HepG2 (cell line): Measurements from ENCODE around the gene BEST2. TPM values are rescaled to one million over a fixed set of nuclear protein-coding genes. Genes with fewer than 3 reads are reported as not detected.
A peak's percentile ranks its signal among the peaks of the same experiment; 100 is the strongest.

Source experiments
- BCL3 ChIP-seq: sonication (generic); formaldehyde crosslinking; IDR thresholded peaks from 2 replicates; pipeline ENCODE4 v1.5.1; 2020; ENCODE audit warnings: mild to moderate bottlenecking, missing genetic modification reagents, moderate library complexity
- E2F5 ChIP-seq: sonication (generic); formaldehyde crosslinking; conservative IDR thresholded peaks from 2 replicates; pipeline ENCODE4 v1.4.0; 2020; ENCODE audit warnings: missing genetic modification reagents
- MATR3 ChIP-seq: sonication (generic); formaldehyde crosslinking; IDR thresholded peaks from 2 replicates; pipeline ENCODE4 v1.4.0; 2020; ENCODE audit warnings: missing genetic modification reagents
- PAWR ChIP-seq: sonication (generic); formaldehyde crosslinking; IDR thresholded peaks from 2 replicates; pipeline ENCODE4 v1.4.0; 2020; ENCODE audit warnings: missing genetic modification reagents, mild to moderate bottlenecking, borderline replicate concordance
- POLR2AphosphoS2 ChIP-seq: IDR thresholded peaks from 2 replicates; pipeline ENCODE4 v1.6.1; 2011; ENCODE audit warnings: low read depth, low read length, improper control_type of control experiment
- THAP8 ChIP-seq: sonication (generic); formaldehyde crosslinking; IDR thresholded peaks from 2 replicates; pipeline ENCODE4 v1.5.1; 2020; ENCODE audit warnings: missing genetic modification reagents, mild to moderate bottlenecking, borderline replicate concordance
- ZNF230 ChIP-seq: sonication (generic); formaldehyde crosslinking; IDR thresholded peaks from 2 replicates; pipeline ENCODE4 v1.4.0; 2020; ENCODE audit warnings: mild to moderate bottlenecking, missing genetic modification reagents
- ZNF276 ChIP-seq: sonication (generic); formaldehyde crosslinking; IDR thresholded peaks from 2 replicates; pipeline ENCODE4 v1.4.0; 2020; ENCODE audit warnings: mild to moderate bottlenecking, low read depth, missing genetic modification reagents
- ZNF549 ChIP-seq: sonication (generic); formaldehyde crosslinking; IDR thresholded peaks from 2 replicates; pipeline ENCODE4 v1.5.0; 2020; ENCODE audit warnings: missing genetic modification reagents
- ZNF691 ChIP-seq: sonication (generic); formaldehyde crosslinking; IDR thresholded peaks from 2 replicates; pipeline ENCODE4 v1.4.0; 2020; ENCODE audit warnings: missing genetic modification reagents, low read depth, mild to moderate bottlenecking, borderline replicate concordance
- ZNF709 ChIP-seq: sonication (generic); formaldehyde crosslinking; IDR thresholded peaks from 2 replicates; pipeline ENCODE4 v1.5.0; 2020; ENCODE audit warnings: mild to moderate bottlenecking, missing genetic modification reagents
- ZNF724P ChIP-seq: sonication (generic); formaldehyde crosslinking; IDR thresholded peaks from 2 replicates; pipeline ENCODE4 v1.8.0; 2022; ENCODE audit warnings: missing genetic modification reagents, borderline replicate concordance
- ZNF761 ChIP-seq: sonication (generic); formaldehyde crosslinking; conservative IDR thresholded peaks from 2 replicates; pipeline ENCODE4 v1.4.0; 2020; ENCODE audit warnings: mild to moderate bottlenecking, missing genetic modification reagents
- ZSCAN22 ChIP-seq: sonication (generic); formaldehyde crosslinking; IDR thresholded peaks from 2 replicates; pipeline ENCODE4 v1.4.0; 2020; ENCODE audit warnings: mild to moderate bottlenecking, missing genetic modification reagents
- polyA plus RNA-seq, 8 experiments: library from polyadenylated mRNA; depleted of rRNA in 3 of 8; stranded (reverse) in 7 of 8; unstranded in 1 of 8; fragments of >200 nt; fragmentation: Illumina TruSeq in 4 of 8; extraction: Trizol in 4 of 8; gene quantifications; 2 replicates each; pipeline versions ENCODE4 v1.2.1 to v1.2.3, GENCODE V29; 2011 to 2016; ENCODE audit warnings: low read depth in 4 of 8, missing spikeins in 1 of 8, mixed read lengths in 1 of 8; ENCODE audit not compliant: insufficient read depth in 1 of 8
- total RNA-seq, 5 experiments: library from RNA; depleted of rRNA; stranded (reverse); fragments of >200 nt; fragmentation: Illumina TruSeq; extraction: Trizol; gene quantifications; 2 replicates each; pipeline ENCODE4 v1.2.3, GENCODE V29; 2016; ENCODE audit warnings: low read depth in 1 of 5

BEST2 gene
- total and polyA plus RNA-seq, 2 of the 13 experiments (the other 11 are each of a cell fraction or from before 2014, with no cell fraction given) = not detected

GRCh38 chr19:12801466-12802266 is 50.1 kb downstream of the BEST2 start, which contains the start of the genes PRDX2 and THSD8 (continued):
- TF ChIP-seq ZNF230 (CRISPR knock-in tag) (peak; percentile 92), POLR2AphosphoS2 (no peak), THAP8 (0 out of 2 replicates have a peak, but pooled peaks have one; percentile 47), ZSCAN22 (CRISPR knock-in tag) (peak; percentile 64; the same call in 1 of the 2 replicates), ZNF709 (CRISPR knock-in tag) (peak; percentile 87), ZNF549 (CRISPR knock-in tag) (no peak), BCL3 (peak; percentile 92), ZNF761 (peak; percentile 92; the same call in 1 of the 2 replicates), ZNF691 (no peak), ZNF276 (CRISPR knock-in tag) (0 out of 2 replicates have a peak, but pooled peaks have one; percentile 78), E2F5 (CRISPR knock-in tag) (peak; percentile 79), PAWR (CRISPR knock-in tag) (0 out of 2 replicates have a peak, but pooled peaks have one; percentile 40), ZNF724P (CRISPR knock-in tag) (peak; percentile 94; the same call in 1 of the 2 replicates), MATR3 (no peak)
